C4-2B (cell line): Measurements from ENCODE around the gene ERICH2.

Source experiments
- CTCF ChIP-seq: fragments of 450-650 bp; conservative IDR thresholded peaks from 2 replicates; pipeline ENCODE4 v1.5.1; 2017; ENCODE audit warnings: mild to moderate bottlenecking
- ZFX ChIP-seq: fragments of 450-650 bp; IDR thresholded peaks from 2 replicates; pipeline ENCODE4 v1.6.1; 2017

DNA sequence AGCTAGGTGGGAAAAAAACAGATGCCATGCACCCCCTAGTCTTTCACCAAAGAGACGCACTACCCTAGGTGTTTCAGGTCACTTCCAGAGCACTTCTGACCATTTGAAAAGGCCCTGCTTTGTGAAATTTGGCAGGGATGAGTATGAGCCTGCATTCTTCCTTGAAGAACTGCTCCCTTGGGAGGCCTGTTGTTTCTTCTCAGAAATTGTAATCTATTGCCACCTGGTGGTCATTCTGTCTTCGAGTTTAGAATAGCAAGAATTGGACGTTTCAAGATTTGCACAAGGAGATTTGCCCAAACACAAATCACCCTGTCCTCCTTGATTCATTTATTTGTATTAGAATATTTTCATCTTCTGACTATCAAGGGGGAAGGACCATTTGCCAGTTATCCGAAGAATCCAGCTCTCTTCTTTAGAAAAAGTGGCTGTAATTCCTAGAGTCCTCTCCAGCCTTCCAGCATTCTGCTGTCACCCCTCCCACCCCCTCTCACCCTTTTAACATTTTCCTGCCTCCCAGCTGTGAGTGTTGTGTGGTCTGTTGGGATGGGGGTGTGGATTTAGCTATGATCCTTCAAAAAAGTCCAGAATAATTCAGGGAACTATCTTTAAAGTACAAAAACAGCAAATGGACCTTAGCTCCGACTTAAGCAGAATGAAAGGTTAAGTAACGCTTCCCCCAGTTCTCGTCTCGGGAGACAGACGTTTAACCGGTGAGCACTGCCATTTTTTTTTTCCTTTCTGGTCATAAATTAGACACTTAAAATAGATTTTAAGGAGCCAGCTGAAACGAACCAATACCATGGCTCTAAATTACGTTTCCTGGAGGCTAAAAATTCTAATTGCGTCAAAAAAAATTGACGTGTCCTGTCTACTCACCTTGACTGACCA, 42.8 kb downstream of the ERICH2 start:
- TF ChIP-seq CTCF (peak; percentile 75), ZFX (no peak)
